HepG2 (cell line): Measurements from ENCODE around the gene NOS1AP. TPM values are rescaled to one million over a fixed set of nuclear protein-coding genes. Genes with fewer than 3 reads are reported as not detected.

Experiments used
- AKAP8 ChIP-seq: sonication (generic); formaldehyde crosslinking; IDR thresholded peaks from 2 replicates; pipeline ENCODE4 v1.5.1; 2020; ENCODE audit warnings: mild to moderate bottlenecking, missing genetic modification reagents
- CTCF ChIP-seq: sonication (generic); formaldehyde crosslinking; IDR thresholded peaks from 2 replicates; pipeline ENCODE4 v1.5.0; 2020; ENCODE audit warnings: mild to moderate bottlenecking, missing genetic modification reagents, moderate library complexity
- ERF ChIP-seq: IDR thresholded peaks from 2 replicates; pipeline ENCODE4 v1.6.1; 2018; ENCODE audit warnings: missing biosample characterization, missing genetic modification reagents
- HIVEP1 ChIP-seq: sonication (generic); formaldehyde crosslinking; IDR thresholded peaks from 2 replicates; pipeline ENCODE4 v1.4.0; 2020; ENCODE audit warnings: mild to moderate bottlenecking, missing genetic modification reagents
- HNRNPLL ChIP-seq: fragments of 200-400 bp; formaldehyde crosslinking; IDR thresholded peaks from 2 replicates; pipeline ENCODE4 v1.6.1; 2017; ENCODE audit warnings: mild to moderate bottlenecking, low read depth, low read length; ENCODE audit not compliant: poor library complexity, severe bottlenecking
- RAD21 ChIP-seq: fragments of 450-650 bp; formaldehyde crosslinking; IDR thresholded peaks from 2 replicates; pipeline ENCODE4 v1.5.0; 2020; ENCODE audit warnings: mild to moderate bottlenecking
- RNF219 ChIP-seq: sonication (generic); formaldehyde crosslinking; IDR thresholded peaks from 2 replicates; pipeline ENCODE4 v1.5.0; 2020; ENCODE audit warnings: mild to moderate bottlenecking, missing genetic modification reagents
- SIN3B ChIP-seq: fragments of 150-350 bp; IDR thresholded peaks from 2 replicates; pipeline ENCODE4 v1.6.1; 2014; ENCODE audit warnings: low read length
- SMARCE1 ChIP-seq: fragments of 450-650 bp; IDR thresholded peaks from 2 replicates; pipeline ENCODE4 v1.6.1; 2017; ENCODE audit warnings: borderline replicate concordance
- STAG1 ChIP-seq: sonication (generic); formaldehyde crosslinking; IDR thresholded peaks from 2 replicates; pipeline ENCODE4 v1.4.0; 2020; ENCODE audit warnings: missing genetic modification reagents
- TFDP2 ChIP-seq: sonication (generic); formaldehyde crosslinking; IDR thresholded peaks from 2 replicates; pipeline ENCODE4 v1.4.0; 2020; ENCODE audit warnings: missing genetic modification reagents
- YEATS2 ChIP-seq: sonication (generic); formaldehyde crosslinking; IDR thresholded peaks from 2 replicates; pipeline ENCODE4 v1.4.0; 2020; ENCODE audit warnings: missing genetic modification reagents, borderline replicate concordance
- ZNF225 ChIP-seq: sonication (generic); formaldehyde crosslinking; IDR thresholded peaks from 2 replicates; pipeline ENCODE4 v1.4.0; 2020; ENCODE audit warnings: mild to moderate bottlenecking, missing genetic modification reagents
- ZNF263 ChIP-seq: sonication (generic); formaldehyde crosslinking; IDR thresholded peaks from 2 replicates; pipeline ENCODE4 v1.4.0; 2020; ENCODE audit warnings: missing genetic modification reagents
- ZNF343 ChIP-seq: sonication (generic); formaldehyde crosslinking; IDR thresholded peaks from 2 replicates; pipeline ENCODE4 v1.4.0; 2020; ENCODE audit warnings: mild to moderate bottlenecking, missing genetic modification reagents
- ZNF414 ChIP-seq: sonication (generic); formaldehyde crosslinking; IDR thresholded peaks from 2 replicates; pipeline ENCODE4 v1.5.0; 2020; ENCODE audit warnings: missing genetic modification reagents
- ZNF710 ChIP-seq: sonication (generic); formaldehyde crosslinking; IDR thresholded peaks from 2 replicates; pipeline ENCODE4 v1.5.0; 2020; ENCODE audit warnings: mild to moderate bottlenecking, missing genetic modification reagents, borderline replicate concordance
- ZNF768 ChIP-seq: sonication (generic); formaldehyde crosslinking; IDR thresholded peaks from 2 replicates; pipeline ENCODE4 v1.4.0; 2020; ENCODE audit warnings: missing genetic modification reagents
- ZNF780A ChIP-seq: sonication (generic); formaldehyde crosslinking; IDR thresholded peaks from 2 replicates; pipeline ENCODE4 v1.8.0; 2022; ENCODE audit warnings: mild to moderate bottlenecking, missing genetic modification reagents, moderate library complexity
- ZSCAN12 ChIP-seq: sonication (generic); formaldehyde crosslinking; IDR thresholded peaks from 2 replicates; pipeline ENCODE4 v1.9.0; 2021; ENCODE audit warnings: mild to moderate bottlenecking, missing genetic modification reagents
- polyA plus RNA-seq, 8 experiments: library from polyadenylated mRNA; depleted of rRNA in 3 of 8; stranded (reverse) in 7 of 8; unstranded in 1 of 8; fragments of >200 nt; fragmentation: Illumina TruSeq in 4 of 8; extraction: Trizol in 4 of 8; gene quantifications; 2 replicates each; pipeline versions ENCODE4 v1.2.1 to v1.2.3, GENCODE V29; 2011 to 2016; ENCODE audit warnings: low read depth in 4 of 8, missing spikeins in 1 of 8, mixed read lengths in 1 of 8; ENCODE audit not compliant: insufficient read depth in 1 of 8
- total RNA-seq, 5 experiments: library from RNA; depleted of rRNA; stranded (reverse); fragments of >200 nt; fragmentation: Illumina TruSeq; extraction: Trizol; gene quantifications; 2 replicates each; pipeline ENCODE4 v1.2.3, GENCODE V29; 2016; ENCODE audit warnings: low read depth in 1 of 5

Gene NOS1AP
- total and polyA plus RNA-seq, 2 of the 13 experiments (the other 11 are each of a cell fraction or from before 2014, with no cell fraction given): 2.0 to 3.3 TPM

GRCh38 chr1:162023547-162024501 is 45.7 kb upstream of the NOS1AP start, which contains the start of gene OLFML2B (continued):
- TF ChIP-seq CTCF (CRISPR knock-in tag) (peak; percentile 41; the same call in 1 of the 2 replicates), TFDP2 (CRISPR knock-in tag) (0 out of 2 replicates have a peak, but pooled peaks have one; percentile 25), SMARCE1 (no peak), STAG1 (CRISPR knock-in tag) (peak; percentile 28), RAD21 (CRISPR knock-in tag) (0 out of 2 replicates have a peak, but pooled peaks have one; percentile 3), SIN3B (peak; percentile 51; the same call in 1 of the 2 replicates), YEATS2 (CRISPR knock-in tag) (no peak), HNRNPLL (peak; percentile 44), RNF219 (CRISPR knock-in tag) (no peak), HIVEP1 (CRISPR knock-in tag) (0 out of 2 replicates have a peak, but pooled peaks have one; percentile 21), ZNF780A (no peak), ZNF343 (CRISPR knock-in tag) (no peak), ERF (CRISPR knock-in tag) (0 out of 2 replicates have a peak, but pooled peaks have one; percentile 14), AKAP8 (CRISPR knock-in tag) (no peak), ZSCAN12 (CRISPR knock-in tag) (no peak), ZNF768 (peak; percentile 40; the same call in 1 of the 2 replicates), ZNF225 (CRISPR knock-in tag) (peak; percentile 42; the same call in 1 of the 2 replicates), ZNF414 (CRISPR knock-in tag) (no peak), ZNF710 (CRISPR knock-in tag) (0 out of 2 replicates have a peak, but pooled peaks have one; percentile 24), ZNF263 (CRISPR knock-in tag) (peak; percentile 31; the same call in 1 of the 2 replicates)
